Gastrocnemius medialis (tissue), 4 donors: Measurements from ENCODE around the gene ENTPD1. TPM values are rescaled to one million over a fixed set of nuclear protein-coding genes. Genes with fewer than 3 reads are reported as not detected.

Experiments used
- ATAC-seq, 2 donors: fragments of 150-250 bp; one replicate each; pipeline ENCODE4 v1.9.1; 2016
- DNase-seq, 2 donors: peaks; one replicate each; pipeline ENCODE4 v3.0.0-alpha.2; 2019
- H3K27ac ChIP-seq, 4 donors: fragments of 200-600 bp; sonication (generic); 1 replicate in 1 of 4; 2 replicates in 3 of 4; pipeline ENCODE4 v1.5.1; 2016 to 2018; ENCODE audit warnings: mild to moderate bottlenecking in 2 of 4, moderate library complexity in 1 of 4
- H3K27me3 ChIP-seq, 3 donors: fragments of 200-600 bp; sonication (generic) in 2 of 3; 1 replicate in 1 of 3; 2 replicates in 2 of 3; pipeline versions ENCODE4 v1.5.1 to v1.6.0; 2016 to 2019; ENCODE audit warnings: mild to moderate bottlenecking in 1 of 3, moderate library complexity in 1 of 3
- H3K36me3 ChIP-seq, 2 donors: fragments of 200-600 bp; sonication (generic) in 1 of 2; one replicate each; pipeline ENCODE4 v1.5.1; 2017 to 2018
- H3K4me1 ChIP-seq, 2 donors: fragments of 200-600 bp; sonication (generic) in 1 of 2; one replicate each; pipeline ENCODE4 v1.5.1; 2016 to 2017; ENCODE audit warnings: mild to moderate bottlenecking in 2 of 2
- H3K4me3 ChIP-seq, 4 donors: fragments of 200-600 bp; sonication (generic) in 3 of 4; 1 replicate in 1 of 4; 2 replicates in 3 of 4; pipeline ENCODE4 v1.5.1; 2016 to 2019; ENCODE audit warnings: mild to moderate bottlenecking in 2 of 4
- H3K9me3 ChIP-seq, 3 donors: fragments of 200-600 bp; sonication (generic) in 2 of 3; 1 replicate in 1 of 3; 2 replicates in 2 of 3; pipeline ENCODE4 v1.5.1; 2016 to 2019
- POLR2A ChIP-seq, 2 donors: fragments of 450-650 bp; IDR thresholded peaks; one replicate each; pipeline ENCODE4 v1.6.1; 2017; ENCODE audit warnings: antibody characterized with exemption in 2 of 2, mild to moderate bottlenecking in 2 of 2, moderate library complexity in 2 of 2
- in situ Hi-C, 4 donors: fragments of 200-750 bp; cut with MboI; loops; one replicate each; pipeline versions ENCODE4 v1.15.0 to v1.8.0; 2017; ENCODE audit warnings: low sequenced_read_pairs in 4 of 4
- intact Hi-C: fragments of 100-400 bp; cut with DNase I; formaldehyde crosslinking; loops from one replicate; pipeline ENCODE4 v1.15.1; 2023; ENCODE audit warnings: low total_unique reads
- total RNA-seq, 4 donors: library from RNA; depleted of rRNA; stranded (reverse); fragments of >200 nt; gene quantifications; one replicate each; pipeline versions ENCODE4 v1.1.0 to v1.2.3, GENCODE V29; 2016
- TF ChIP-seq, protein P1 (sequence below), 5 experiments: fragments of 450-650 bp in 3 of 5; fragments of 200-600 bp in 2 of 5; sonication (generic) in 2 of 5; IDR thresholded peaks in 4 of 5; conservative IDR thresholded peaks in 1 of 5; 1 replicate in 4 of 5; 2 replicates in 1 of 5; pipeline ENCODE4 v1.5.1; 2016 to 2019; ENCODE audit warnings: antibody characterized with exemption in 5 of 5, mild to moderate bottlenecking in 3 of 5, moderate library complexity in 3 of 5

ENTPD1 gene
- total RNA-seq, 4 donors from 2014 or later: 1.7 to 6.9 (median 3.8) TPM

DNA sequence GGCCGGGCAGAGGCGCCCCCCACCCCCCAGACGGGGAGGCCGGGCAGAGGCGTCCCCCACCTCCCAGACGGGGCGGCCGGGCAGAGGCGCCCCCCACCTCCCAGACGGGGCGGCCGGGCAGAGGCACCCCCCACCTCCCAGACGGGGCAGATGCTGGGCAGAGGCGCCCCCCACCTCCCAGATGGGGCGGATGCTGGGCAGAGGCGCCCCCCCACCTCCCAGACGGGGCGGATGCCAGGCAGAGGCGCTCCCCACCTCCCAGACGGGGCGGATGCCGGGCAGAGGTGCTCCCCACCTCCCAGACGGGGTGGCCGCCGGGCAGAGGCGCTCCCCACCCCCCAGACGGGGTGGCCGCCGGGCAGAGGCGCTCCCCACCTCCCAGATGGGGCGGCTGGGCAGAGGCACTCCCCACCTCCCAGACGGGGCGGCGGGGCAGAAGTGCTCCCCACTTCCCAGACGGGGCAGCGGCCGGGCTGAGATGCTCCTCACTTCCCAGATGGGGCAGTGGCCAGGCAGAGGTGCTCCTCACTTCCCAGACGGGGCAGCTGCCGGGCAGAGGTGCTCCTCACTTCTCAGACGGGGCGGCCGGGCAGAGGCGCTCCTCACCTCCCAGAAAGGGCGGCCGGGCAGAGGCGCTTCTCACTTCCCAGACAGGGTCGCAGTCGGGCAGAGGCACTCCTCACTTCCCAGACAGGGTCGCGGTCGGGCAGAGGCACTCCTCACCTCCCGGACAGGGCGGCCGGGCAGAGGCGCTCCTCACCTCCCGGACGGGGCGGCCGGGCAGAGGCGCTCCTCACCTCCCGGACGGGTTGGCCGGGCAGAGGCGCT, 53.6 kb downstream of the ENTPD1 start:
- no peaks in the 10 kb centered on the region for H3K9me3 ChIP-seq
- H3K27me3 ChIP-seq: no peaks in the 10 kb centered on the region
- no peak for DNase-seq
- TF ChIP-seq, protein P1, sequence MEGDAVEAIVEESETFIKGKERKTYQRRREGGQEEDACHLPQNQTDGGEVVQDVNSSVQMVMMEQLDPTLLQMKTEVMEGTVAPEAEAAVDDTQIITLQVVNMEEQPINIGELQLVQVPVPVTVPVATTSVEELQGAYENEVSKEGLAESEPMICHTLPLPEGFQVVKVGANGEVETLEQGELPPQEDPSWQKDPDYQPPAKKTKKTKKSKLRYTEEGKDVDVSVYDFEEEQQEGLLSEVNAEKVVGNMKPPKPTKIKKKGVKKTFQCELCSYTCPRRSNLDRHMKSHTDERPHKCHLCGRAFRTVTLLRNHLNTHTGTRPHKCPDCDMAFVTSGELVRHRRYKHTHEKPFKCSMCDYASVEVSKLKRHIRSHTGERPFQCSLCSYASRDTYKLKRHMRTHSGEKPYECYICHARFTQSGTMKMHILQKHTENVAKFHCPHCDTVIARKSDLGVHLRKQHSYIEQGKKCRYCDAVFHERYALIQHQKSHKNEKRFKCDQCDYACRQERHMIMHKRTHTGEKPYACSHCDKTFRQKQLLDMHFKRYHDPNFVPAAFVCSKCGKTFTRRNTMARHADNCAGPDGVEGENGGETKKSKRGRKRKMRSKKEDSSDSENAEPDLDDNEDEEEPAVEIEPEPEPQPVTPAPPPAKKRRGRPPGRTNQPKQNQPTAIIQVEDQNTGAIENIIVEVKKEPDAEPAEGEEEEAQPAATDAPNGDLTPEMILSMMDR (IDR thresholded peaks at IDR 0.05 in 4 of 5, conservative IDR thresholded peaks at IDR 0.05 in 1 of 5): no peak
- TF ChIP-seq POLR2A (IDR thresholded peaks at IDR 0.05): no peak
- no peak overlapping the region for H3K27ac ChIP-seq
- ATAC-seq: no peak
- in situ Hi-C loops: no loop called here
- no peaks in the 10 kb centered on the region for H3K36me3 ChIP-seq
- no peaks in the 10 kb centered on the region for H3K4me1 ChIP-seq
- H3K4me3 ChIP-seq: no peak overlapping the region
- intact Hi-C loops: no loop called here

DNA sequence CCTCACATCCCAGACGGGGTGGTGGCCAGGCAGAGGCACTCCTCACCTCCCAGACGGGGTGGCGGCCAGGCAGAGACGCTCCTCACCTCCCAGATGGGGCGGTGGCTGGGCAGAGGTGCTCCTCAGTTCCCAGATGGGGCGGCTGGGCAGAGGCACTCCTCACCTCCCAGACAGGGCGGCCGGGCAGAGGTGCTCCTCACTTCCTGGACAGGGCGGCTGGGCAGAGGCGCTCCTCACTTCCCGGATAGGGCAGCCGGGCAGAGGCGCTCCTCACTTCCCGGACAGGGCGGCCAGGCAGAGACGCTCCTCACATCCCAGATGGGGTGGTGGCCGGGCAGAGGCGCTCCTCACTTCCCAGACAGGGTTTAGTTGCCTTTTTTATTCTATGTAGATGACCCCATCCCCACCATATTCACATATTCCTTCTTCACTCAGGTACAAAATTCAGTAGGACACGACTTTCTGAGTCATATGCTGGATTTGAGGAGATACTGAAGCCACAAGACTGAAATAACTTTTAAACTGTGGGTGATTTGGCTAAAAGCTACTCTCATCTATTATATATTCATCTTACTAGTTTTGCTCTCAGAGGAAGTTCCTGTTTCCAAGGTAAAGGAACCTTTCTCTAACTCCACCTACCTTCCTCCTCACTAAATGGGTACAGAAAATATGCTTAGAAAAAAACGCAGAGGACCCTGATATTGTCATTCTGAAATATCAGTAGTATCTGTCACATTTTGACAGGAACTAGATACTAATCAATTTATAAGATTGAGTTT, 54.4 kb downstream of the ENTPD1 start:
- in situ Hi-C loops (no loop called here), intact Hi-C loops (no loop called here)
- Histone ChIP-seq H3K4me3 (no peak overlapping the region), H3K9me3 (no peaks in the 10 kb centered on the region), H3K36me3 (no peaks in the 10 kb centered on the region), H3K4me1 (no peaks in the 10 kb centered on the region), H3K27me3 (no peaks in the 10 kb centered on the region), H3K27ac (no peak overlapping the region)
- TF ChIP-seq POLR2A (IDR thresholded peaks at IDR 0.05): no peak
- TF ChIP-seq, protein P1 (IDR thresholded peaks at IDR 0.05 in 4 of 5, conservative IDR thresholded peaks at IDR 0.05 in 1 of 5): no peak
- DNase-seq: no peak
- no peak for ATAC-seq

DNA sequence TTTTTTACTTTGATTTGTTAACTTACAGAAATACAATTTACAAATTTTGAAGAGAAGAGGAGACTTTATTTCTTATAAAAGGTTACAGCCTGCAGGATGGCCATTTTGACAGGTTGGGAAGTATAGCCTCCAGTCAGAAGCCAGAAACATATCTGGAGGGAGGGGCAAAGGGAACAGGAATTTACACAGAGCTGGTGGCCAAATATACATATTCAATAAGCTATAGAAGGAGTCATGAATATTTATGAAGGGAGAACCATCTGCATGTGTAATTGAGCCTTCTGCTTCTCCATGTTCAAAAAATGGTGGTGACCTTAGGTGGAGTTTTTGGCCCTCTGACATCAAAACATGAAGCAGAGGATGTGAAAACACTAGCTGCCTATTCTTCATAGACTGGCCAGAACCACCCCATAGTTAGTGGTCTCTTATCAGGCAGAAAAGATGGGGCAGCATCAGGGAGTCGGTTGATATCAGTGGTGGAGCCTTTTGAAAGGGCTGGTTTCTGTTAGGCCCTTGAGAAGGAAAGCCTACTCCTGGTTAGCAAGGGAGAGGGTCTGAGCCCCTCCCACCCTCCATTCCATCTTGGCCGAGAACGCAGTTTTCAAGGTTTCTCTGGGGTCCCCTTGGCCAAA, 57.2 kb downstream of the ENTPD1 start:
- Histone ChIP-seq H3K36me3 (no peaks in the 10 kb centered on the region), H3K27me3 (no peaks in the 10 kb centered on the region), H3K9me3 (no peaks in the 10 kb centered on the region), H3K4me3 (no peak overlapping the region), H3K4me1 (no peaks in the 10 kb centered on the region), H3K27ac (no peak overlapping the region)
- no peak for TF ChIP-seq POLR2A (IDR thresholded peaks at IDR 0.05)
- TF ChIP-seq, protein P1 (IDR thresholded peaks at IDR 0.05 in 4 of 5, conservative IDR thresholded peaks at IDR 0.05 in 1 of 5): no peak
- ATAC-seq (no peak), DNase-seq (no peak)
- in situ Hi-C loops: no loop called here
- intact Hi-C loops: no loop called here

DNA sequence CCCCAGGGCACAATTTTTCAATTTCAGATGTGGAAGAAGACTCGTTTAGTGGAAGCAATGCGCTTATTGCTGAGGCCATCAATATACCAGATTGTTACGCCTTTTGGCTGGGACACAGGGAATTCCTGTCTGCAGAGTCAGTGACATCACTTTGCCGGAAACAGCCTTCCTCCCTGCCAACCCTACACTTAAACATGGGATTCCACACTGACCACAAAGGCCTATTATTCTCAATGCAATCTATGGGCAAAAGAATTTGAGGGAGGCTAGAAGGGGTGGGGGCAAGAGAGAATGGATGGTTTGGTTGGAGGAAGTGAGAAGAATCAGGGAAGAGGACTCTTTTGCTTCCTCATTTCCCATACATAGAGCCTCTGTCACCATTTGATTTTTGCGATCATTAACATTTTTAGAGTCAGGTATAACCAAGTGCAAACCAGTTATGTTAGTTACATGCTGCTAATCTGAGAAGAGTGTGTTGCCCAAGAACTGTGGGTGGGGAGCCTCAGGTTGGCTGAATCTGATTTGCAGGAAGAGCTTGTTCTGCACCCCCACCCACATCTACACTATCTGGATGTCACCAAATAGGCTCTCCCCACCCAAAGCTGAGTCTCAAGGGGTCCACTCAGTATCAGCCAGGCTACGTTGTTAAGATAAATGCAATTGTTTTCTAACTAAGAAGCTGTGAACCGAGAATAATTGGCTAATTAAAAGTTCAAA, 58.2 kb downstream of the ENTPD1 start:
- ATAC-seq (peak in 1 of 2 donors; percentile 39), DNase-seq (no peak)
- no peaks in the 10 kb centered on the region for H3K36me3 ChIP-seq
- in situ Hi-C loops (no loop called here), intact Hi-C loops (no loop called here)
- no peaks in the 10 kb centered on the region for H3K9me3 ChIP-seq
- no peak overlapping the region for H3K4me3 ChIP-seq
- H3K27me3 ChIP-seq: no peaks in the 10 kb centered on the region
- TF ChIP-seq, protein P1 (IDR thresholded peaks at IDR 0.05 in 4 of 5, conservative IDR thresholded peaks at IDR 0.05 in 1 of 5): no peak
- no peak for TF ChIP-seq POLR2A (IDR thresholded peaks at IDR 0.05)
- H3K27ac ChIP-seq: no peak overlapping the region
- no peaks in the 10 kb centered on the region for H3K4me1 ChIP-seq
